ENCODE data around the gene THAP6. TPM values are rescaled to one million over a fixed set of nuclear protein-coding genes. Genes with fewer than 3 reads are reported as not detected.

THAP6 gene
- total RNA-seq (2021; ENCODE audit: unreplicated experiment) (25.5 TPM), Bru-seq, nascent RNA (percentile 77 among the genes with signal in this experiment), BruChase-seq, experiment 1, labeled RNA remaining after a 6-hour chase (percentile 69 among the genes with signal in this experiment), BruChase-seq, experiment 2, labeled RNA remaining after a 2-hour chase (percentile 78 among the genes with signal in this experiment)
- polyA plus RNA-seq (2012) = 7.0 and 9.4 TPM in 2 replicates
- long read RNA-seq, transcript THAP6-201 (5 exons, 3,549 nt) = major isoform, 25 of 47 reads
- long read RNA-seq, partial matches to known transcripts = 1 of 47 reads
- long read RNA-seq, other reads (novel, unspliced or antisense) = 13 of 47 reads

- H3K79me2 ChIP-seq (ENCODE audit: insufficient read depth, low read length) = peaks cover 57% of the 10 kb centered on the region
- CTCF ChIA-PET = no interaction called here
- intact Hi-C loops (cut with micrococcal nuclease) = loop anchor here (5.0 kb wide), 1 partner anchor 1242 kb away; no protein-coding TSS in a partner anchor
- ATAC-seq (peak; percentile 93), DNase-seq (ENCODE audit: low read depth, low spot score) (peak; percentile 96)
- no peaks in the 10 kb centered on the region for H3K9me3 ChIP-seq (ENCODE audit: control insufficient read depth in 1 of 2, insufficient read depth in 1 of 2, low read depth in 1 of 2, low read length in 2 of 2)
- peaks cover 8 to 24% of the 10 kb centered on the region in 2 experiments; a peak in 3 of 4 replicates for H3K4me1 ChIP-seq (ENCODE audit: control insufficient read depth in 1 of 2, insufficient read depth in 2 of 2, low read length in 2 of 2)
- H3K9me2 ChIP-seq (ENCODE audit: insufficient read depth) = no peaks in the 10 kb centered on the region
- H3K4me3 ChIP-seq (replicated peaks in 1 of 2; ENCODE audit: low read depth in 1 of 2, low read length in 2 of 2) = peak within 1 kb of the TSS; percentile 59 to 94
- RAD21 ChIA-PET (ENCODE audit: low non-redundant PET in 1 of 2, low total read pairs in 2 of 2, uncharacterized antibody in 2 of 2, unreplicated experiment in 2 of 2) = no interaction called here
- peak within 1 kb of the TSS; percentile 28 for H2AFZ ChIP-seq (ENCODE audit: low read depth, low read length, poor library complexity, severe bottlenecking)
- TSS peak; percentile 71 for BruUV-seq (replicated peaks)
- H3K36me3 ChIP-seq (ENCODE audit: control insufficient read depth in 1 of 2, insufficient read depth in 2 of 2, low read length in 2 of 2) = peaks cover 9 to 15% of the 10 kb centered on the region in 2 experiments; a peak in 3 of 4 replicates
- no peaks in the 10 kb centered on the region; the same call in 1 of the 2 replicates for H4K20me1 ChIP-seq (ENCODE audit: insufficient read depth)
- H3K27me3 ChIP-seq (ENCODE audit: insufficient read depth, low read length) = no peaks in the 10 kb centered on the region
- H3K9ac ChIP-seq (ENCODE audit: low read length) = peak within 1 kb of the TSS; percentile 97
- H3K4me2 ChIP-seq (ENCODE audit: low read length) = peak within 1 kb of the TSS; percentile 95
- peak within 1 kb of the TSS; percentile 78 for H3K27ac ChIP-seq (ENCODE audit: low read depth, low read length)
- POLR2A ChIA-PET = interaction anchor here (1.0 to 1.2 kb wide), 2 partner anchors 9 to 14 kb away, joined by 3 to 6 read pairs; no protein-coding TSS in a partner anchor
- TF ChIP-seq RAD21 (IDR thresholded peaks at IDR 0.05; ENCODE audit: low read depth) (no peak), EZH2phosphoT487 (IDR thresholded peaks at IDR 0.05; ENCODE audit: borderline replicate concordance) (no peak), SP1 (IDR thresholded peaks at IDR 0.05; ENCODE audit: low read depth) (peak; percentile 69), MAX (IDR thresholded peaks at IDR 0.05) (peak; percentile 51), CBX3 (IDR thresholded peaks at IDR 0.05; ENCODE audit: low read depth) (no peak; the same call in 1 of the 2 replicates), ZNF274 (IDR thresholded peaks at IDR 0.05; ENCODE audit: low read depth, low read length) (no peak), SIN3A (IDR thresholded peaks at IDR 0.05; ENCODE audit: low read depth) (peak; percentile 73), EZH2 (IDR thresholded peaks at IDR 0.05) (no peak), ZBTB33 (IDR thresholded peaks at IDR 0.05; ENCODE audit: extremely low read depth, insufficient replicate concordance, low read length) (peak; percentile 52), POLR2AphosphoS5 (IDR thresholded peaks at IDR 0.05; ENCODE audit: low read depth, low read length) (peak; percentile 96), REST (IDR thresholded peaks at IDR 0.05; ENCODE audit: low read depth) (no peak), CTCF (IDR thresholded peaks at IDR 0.05 in 2 of 3, conservative IDR thresholded peaks at IDR 0.05 in 1 of 3; ENCODE audit: borderline replicate concordance in 1 of 3, insufficient read depth in 1 of 3, low read depth in 2 of 3, low read length in 2 of 3) (no peak), CEBPB (IDR thresholded peaks at IDR 0.05; ENCODE audit: low read depth) (no peak), ZFX (IDR thresholded peaks at IDR 0.05) (peak; percentile 34; the same call in 1 of the 2 replicates), TCF7L2 (IDR thresholded peaks at IDR 0.05; ENCODE audit: borderline replicate concordance, extremely low read depth, insufficient read depth, insufficient read length) (no peak), YY1 (IDR thresholded peaks at IDR 0.05; ENCODE audit: extremely low read depth, insufficient replicate concordance, low read depth, low read length) (peak; percentile 98)
Observed at GRCh38 chr4:75514131-75514948, at the start of gene THAP6, which contains the start of gene RCHY1. Gene THAP6, plus strand, starts transcription at chr4:75514473. Its CDS starts 980 bp downstream, at chr4:75515453. Gene RCHY1, minus strand, starts transcription at chr4:75514403. Its CDS starts 117 bp downstream, at chr4:75514286.

Measured in HCT116 (cell line).